ENCODE results near the gene TGM4.

The TGM4 gene

GRCh38 chr3:44883213-44883955, 9.0 kb downstream of the TGM4 start:
- DNase-seq, result no peak

GRCh38 chr3:44883999-44884431, 9.6 kb downstream of the TGM4 start:
- no peak for DNase-seq

GRCh38 chr3:44885618-44886017, 11.2 kb downstream of the TGM4 start:
- no peak for DNase-seq

DNA sequence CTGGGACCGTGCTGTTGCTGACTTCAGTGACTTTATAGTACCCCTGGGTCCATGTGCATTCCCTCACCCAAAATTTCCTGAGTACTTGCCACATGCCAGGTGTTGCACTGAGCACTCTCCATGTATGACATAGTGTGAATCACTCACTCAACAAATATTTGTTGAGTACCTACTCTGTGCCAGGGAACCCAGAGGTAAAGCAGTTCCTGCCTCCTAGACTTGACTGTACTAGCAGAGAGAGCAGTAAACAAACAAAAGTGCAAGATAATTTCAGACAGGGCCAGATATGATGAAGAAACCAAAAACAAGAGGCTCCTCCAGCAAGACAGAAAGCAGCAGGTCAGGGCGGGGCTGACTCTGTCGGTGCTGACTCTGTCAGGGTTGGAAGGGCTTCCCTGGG, 12.2 kb downstream of the TGM4 start:
- no peak for DNase-seq

- no peak for DNase-seq
Observed at GRCh38 chr3:44887101-44887500, 12.7 kb downstream of the TGM4 start.

DNA sequence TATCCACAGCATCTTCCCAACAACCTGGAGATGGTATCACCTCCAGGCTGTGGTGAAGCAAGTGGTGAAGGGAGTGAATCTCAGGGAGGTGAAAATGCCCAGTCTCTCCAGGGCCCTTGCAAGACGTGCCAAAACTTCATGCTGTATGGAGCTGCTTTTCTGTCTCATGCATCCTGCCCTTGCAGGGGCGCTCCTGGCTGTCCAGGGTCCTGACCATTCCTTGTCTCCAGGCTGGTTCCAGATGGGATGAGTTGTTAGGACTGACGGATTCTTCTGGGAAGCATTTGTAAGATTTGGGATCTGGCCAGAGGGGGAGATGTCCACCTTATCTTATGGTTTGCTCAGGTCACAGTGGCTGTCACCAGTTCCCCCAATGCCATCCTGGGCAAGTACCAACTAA, 15.8 kb downstream of the TGM4 start:
- DNase-seq, result no peak

GRCh38 chr3:44890852-44891251, 16.4 kb downstream of the TGM4 start:
- no peak for DNase-seq

DNA sequence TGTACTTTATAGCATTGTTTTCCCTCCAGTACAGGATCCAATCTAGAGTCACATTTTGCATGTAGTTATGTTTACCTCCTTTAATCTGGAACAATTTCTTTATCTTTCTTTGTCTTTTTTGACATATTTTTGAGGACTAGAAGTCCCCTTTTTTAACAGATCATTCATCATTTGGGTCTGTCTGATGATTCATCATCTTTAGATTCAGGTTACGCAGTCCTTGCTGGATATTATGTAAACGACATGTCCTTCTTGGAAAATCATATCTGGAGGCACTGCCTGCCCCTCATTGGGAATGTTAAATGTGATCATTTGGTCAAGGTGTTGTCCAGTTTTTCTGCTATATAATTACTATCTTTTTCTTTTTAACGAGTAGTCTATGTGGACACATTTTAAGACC, 18.3 kb downstream of the TGM4 start:
- no peak for DNase-seq

DNA sequence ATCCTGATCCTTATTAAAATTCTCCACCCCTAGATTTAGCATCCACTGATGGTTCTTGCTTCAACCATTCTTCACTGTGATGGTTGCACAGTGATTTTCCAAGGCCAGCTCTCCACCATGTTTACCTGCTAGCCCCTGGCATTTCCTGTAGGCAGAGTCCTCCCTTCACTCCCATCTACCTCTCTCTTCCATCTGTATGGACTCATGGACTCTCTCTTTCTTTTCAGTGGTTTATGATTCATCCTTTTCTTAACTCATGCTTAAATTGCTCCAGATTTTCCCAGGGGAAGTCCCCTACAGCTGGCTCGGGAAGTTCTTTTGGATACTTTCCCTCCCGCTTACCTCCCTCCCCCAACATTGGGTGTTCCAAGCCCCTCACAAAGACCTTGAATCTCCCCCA, 18.7 kb downstream of the TGM4 start:
- no peak for DNase-seq

DNA sequence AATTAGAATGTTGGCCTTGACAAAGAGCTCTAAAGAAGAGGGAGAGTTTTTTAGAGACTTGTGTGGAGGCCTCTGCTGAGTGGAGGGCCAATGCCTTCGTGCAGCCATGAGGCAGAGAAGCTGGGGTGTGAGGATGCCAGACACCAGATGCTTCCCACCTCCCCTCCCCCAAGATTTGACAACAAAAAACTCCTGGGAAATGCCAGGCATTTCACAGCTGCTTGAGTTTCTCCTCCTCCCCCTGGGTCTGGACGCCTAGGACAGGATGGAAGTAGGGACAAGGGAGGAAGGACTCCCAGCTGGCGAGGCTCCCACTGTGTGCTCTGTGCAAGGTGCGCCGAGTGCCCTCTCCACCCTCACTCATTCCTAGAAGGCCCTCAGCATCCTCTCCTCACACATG, 20.1 kb downstream of the TGM4 start:
- DNase-seq, result no peak

DNA sequence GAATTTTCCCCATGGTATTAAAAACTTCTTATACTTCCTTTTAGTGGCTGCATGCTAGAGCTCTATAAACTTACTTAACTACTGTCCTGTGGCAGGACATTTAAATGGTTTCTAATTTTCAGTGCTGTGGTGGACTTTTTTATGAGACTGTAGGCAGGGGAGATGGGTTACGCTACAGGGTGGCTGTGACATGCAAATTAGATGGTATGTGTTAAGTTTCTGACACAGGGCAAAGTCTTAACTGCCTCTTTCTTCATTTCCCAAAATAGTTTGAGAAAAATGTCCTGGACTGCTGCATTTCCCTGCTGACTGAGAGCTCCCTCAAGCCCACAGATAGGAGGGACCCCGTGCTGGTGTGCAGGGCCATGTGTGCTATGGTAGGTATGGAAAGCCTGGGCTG, 22.0 kb downstream of the TGM4 start:
- DNase-seq, result no peak

- DNase-seq, result no peak
Observed at GRCh38 chr3:44899683-44900367, 25.4 kb downstream of the TGM4 start.

- no peak for DNase-seq
Observed at GRCh38 chr3:44902628-44903027, 28.2 kb downstream of the TGM4 start.

GRCh38 chr3:44903314-44903713, 28.9 kb downstream of the TGM4 start:
- DNase-seq, result no peak

DNA sequence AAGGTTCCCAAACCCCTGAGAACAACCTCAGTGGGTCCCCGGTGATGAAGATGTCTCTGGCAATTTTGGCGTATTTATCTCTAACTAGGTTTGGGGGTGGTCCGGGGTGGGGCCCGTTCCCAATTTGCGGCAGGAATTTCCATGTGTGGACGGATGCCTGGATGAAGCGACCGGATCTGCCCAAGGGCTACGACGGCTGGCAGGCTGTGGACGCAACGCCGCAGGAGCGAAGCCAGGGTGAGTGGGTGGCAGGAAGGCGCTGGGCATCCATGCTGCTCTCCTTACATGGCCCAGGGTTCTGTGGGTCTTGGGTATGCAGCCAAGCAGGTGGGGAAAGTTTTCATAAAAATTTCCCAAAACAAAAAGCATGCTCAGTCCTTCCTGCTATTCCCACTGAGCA, 29.3 kb downstream of the TGM4 start:
- DNase-seq, result no peak

GRCh38 chr3:44905446-44906157, 31.2 kb downstream of the TGM4 start:
- no peak for DNase-seq

GRCh38 chr3:44906997-44907396, 32.6 kb downstream of the TGM4 start:
- no peak for DNase-seq

DNA sequence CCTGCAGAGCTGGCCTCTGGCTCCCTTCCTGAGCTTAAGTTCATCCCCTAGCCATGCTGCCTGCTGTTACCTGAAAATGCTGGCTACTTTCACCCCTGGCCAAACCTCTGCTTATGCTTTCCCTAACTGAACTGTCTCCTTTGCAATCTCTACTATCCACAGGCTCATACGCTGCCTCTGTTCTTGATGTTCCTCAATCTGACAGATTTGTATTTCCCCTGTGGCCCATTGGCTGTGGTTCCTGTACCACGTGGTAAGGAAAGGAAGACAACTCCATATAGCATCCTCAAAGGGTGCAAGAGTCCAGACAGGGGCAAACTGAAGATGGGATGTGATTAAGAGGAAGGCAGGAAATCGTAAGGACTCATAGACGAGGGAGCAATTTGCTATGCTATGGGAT, 33.2 kb downstream of the TGM4 start:
- no peak for DNase-seq

GRCh38 chr3:44909063-44909462, 34.7 kb downstream of the TGM4 start:
- no peak for DNase-seq

GRCh38 chr3:44910693-44911092, 36.3 kb downstream of the TGM4 start:
- no peak for DNase-seq

DNA sequence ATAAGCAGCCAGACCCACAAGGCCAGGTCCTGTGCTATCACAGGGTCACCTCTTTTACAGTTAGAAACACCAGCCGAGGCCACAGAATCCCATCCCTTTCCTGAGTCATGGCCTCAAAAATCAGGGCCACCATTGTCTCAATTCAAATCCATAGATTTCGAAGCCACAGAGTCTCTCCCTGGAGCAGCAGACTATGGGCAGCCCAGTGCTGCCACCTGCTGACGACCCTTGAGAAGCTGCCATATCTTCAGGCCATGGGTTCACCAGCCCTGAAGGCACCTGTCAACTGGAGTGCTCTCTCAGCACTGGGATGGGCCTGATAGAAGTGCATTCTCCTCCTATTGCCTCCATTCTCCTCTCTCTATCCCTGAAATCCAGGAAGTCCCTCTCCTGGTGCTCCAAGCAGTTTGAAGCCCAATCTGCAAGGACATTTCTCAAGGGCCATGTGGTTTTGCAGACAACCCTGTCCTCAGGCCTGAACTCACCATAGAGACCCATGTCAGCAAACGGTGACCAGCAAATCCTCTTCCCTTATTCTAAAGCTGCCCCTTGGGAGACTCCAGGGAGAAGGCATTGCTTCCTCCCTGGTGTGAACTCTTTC, 39.6 kb downstream of the TGM4 start:
- DNase-seq, result peak; percentile 83

- DNase-seq, result no peak
Observed at GRCh38 chr3:44914936-44915335, 40.5 kb downstream of the TGM4 start.

- no peak for DNase-seq
Observed at GRCh38 chr3:44915702-44916438, 41.5 kb downstream of the TGM4 start.
